DMS 273 treated with DMSO at 0.1 percent for 48 hours (cell line): ENCODE data around the gene CCNK.

Experiments
- DNase-seq: peaks from one replicate; lab custom pipeline; 2025; lab: John Stamatoyannopoulos, UW

The CCNK gene

DNA sequence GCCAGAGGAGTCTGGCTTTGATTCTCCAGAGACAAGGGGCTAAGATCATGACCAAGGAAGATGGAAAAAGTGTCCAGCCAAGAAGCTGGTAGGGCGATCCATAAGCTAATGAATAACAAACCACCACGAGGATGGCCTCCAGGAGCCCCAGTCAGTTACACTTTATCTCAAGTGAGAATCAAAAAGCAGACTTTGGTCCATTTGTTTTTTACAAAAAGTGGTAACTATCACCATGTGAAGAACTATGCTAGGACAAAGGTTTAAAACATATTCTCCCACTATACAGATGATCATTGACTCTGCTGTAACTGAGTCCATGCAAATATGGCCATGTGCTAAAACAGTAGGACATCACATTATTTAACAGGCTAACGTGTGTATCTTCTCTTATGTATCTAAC, 14.5 kb upstream of the CCNK start:
- DNase-seq = no peak

DNA sequence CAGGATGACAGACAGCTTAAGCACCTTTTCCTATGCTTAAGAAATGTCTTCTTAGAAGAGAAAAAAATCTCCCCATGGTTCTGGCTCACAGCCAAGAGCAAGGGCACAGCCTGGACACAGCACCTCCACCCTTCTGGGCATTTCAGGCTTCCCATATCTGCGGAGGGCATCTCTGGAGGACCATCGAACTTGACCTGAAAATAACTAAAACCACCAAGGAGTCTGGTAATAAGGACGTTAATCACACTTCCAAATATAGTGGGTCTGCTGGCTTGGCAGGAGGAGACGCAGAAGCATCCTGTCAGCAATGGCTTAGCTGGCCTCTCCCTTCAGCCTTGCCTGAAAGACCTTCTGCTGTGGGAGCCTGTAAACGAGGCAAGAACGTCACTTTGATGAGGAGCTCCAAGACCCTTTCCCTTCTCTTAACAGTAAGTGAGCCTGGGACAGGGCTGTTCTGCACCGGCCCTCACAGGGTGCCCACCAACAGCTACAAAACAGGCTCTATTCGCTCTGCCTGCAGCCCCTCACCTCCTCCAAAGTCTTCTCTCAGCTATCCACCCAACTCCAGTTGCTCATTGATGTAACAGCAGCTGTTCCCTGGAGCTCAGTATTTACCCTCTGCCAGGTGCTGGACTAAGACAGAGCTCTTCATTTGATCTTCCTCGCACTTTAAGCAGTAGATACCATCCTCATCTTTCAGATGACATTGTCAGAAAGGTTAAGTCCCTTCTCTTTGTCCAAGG, 13.7 kb upstream of the CCNK start:
- no peak for DNase-seq

DNA sequence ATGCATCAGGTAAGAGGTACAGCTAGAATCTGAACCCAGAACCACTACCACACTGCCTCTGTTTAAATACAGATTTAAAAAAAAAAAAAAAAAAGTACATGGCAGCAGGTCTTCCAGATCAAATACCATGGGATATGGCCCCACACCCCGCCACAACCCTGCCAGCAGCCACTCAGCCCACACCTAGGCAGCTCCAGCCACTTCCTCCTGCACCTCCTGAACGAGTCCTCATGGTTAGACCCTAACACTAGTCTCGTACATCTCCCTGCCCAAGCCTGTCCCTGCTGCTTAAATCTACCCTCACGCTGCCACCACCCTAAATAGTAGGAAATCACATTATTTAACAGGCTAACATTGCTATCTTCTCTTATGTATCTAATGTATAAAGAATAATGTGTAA, 13.1 kb upstream of the CCNK start:
- DNase-seq = no peak

DNA sequence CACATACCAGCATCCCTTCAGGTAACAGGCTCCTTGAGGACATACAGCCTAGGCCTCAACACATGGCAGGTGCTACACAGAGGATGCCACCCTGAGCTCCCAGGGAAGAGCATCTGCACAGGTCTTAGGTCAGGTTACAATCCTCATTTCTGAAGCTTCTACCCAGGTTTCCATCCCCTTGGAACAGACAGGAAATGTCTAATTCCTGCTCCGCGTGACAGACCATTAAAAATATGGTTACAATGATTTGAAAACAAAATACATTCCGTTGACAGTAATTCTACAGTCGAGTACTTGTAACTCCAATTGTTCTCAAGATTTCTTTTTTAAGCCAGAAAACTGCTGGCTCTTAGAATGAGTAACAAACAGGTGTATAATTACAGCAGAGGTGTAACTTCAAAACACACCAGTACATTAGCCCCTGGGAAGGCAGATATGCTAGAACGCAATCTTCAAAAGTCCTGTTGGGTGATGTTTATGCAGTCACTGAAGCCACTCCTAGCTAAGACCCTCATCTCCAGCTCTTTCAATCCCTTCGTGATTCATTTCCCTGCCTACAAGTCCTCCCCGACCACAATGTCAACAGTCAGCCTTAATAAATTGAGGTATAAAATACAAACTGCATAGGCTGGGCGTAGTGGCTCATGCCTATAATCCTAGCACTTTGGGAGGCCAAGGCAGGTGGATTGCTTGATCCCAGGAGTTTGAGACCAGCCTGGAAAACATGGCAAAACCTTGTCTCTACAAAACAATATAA, 12.2 kb upstream of the CCNK start:
- no peak for DNase-seq

DNA sequence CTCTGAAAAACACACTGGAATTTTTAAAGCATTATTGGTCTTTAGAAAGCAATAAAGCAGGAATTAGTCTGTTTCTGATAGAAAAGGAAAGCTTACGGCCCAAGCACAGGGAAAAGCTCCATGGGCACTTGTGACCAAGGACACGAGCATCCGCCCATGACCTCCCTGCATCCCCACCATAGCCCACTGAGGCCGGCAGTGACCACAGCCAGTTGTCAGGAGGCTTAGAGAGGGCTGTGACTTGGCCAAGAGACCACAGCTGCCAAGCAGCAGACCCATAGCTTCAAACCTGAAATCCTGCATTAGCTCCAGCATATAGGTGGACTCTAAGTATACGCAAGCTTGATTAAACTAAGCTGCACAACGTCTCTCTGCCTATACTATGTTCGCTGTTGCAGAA, 9.5 kb upstream of the CCNK start:
- no peak for DNase-seq

DNA sequence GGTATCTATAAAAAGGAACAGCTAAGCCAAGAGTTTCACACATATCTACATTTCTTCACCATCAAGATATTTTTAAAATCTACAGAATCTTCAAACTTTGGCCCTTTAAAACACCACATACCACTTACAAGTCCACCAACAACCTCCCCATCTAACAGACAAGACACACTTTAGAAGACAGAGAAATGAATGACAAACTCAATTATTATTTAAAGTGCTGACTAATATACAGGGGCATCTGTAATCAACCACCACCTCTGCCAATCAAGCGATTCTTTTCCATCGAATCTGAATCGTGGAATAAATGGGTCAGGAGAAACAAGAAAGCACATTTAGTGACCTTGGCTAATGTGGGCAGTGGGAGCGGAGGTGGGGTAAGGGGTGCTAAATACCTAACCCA, 8.3 kb upstream of the CCNK start:
- no peak for DNase-seq

DNA sequence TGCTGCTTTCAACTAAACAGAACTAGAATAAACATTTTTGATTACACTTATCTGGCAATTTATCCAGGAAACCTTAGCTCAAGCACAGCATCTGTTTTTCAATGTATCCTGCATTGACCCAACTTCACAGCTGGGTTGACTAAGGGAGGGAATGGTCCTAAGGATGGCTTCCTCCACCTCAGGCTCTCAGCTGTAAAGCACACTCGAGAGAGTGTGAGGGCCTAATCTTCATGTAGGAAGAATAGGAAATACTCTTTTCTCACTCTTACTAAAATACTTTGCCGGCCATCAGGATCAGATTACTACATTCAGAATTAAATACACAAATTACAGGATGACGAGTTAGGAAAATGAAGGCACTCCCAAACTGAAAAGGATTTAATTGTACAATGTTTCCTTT, 7.8 kb upstream of the CCNK start:
- DNase-seq = no peak

DNA sequence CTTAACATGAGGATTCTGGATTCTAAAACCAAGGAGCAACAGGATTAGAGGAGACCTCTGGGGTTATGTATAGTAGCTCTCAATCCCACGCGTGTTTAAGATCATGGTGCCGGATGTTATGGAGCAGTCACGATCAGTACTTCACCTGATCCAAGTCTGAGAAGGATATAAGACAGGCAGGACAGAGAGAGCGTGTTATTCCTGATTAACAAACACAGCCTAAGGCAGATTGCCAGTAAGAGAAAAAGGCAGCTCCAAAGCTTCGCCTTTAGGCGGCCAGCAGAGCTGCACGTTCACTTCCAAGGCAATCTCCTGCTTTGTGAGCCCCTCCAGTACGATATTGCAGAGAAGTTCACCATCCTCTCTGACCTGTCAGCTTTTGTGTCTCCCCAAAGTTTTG, 6.0 kb upstream of the CCNK start:
- no peak for DNase-seq

DNA sequence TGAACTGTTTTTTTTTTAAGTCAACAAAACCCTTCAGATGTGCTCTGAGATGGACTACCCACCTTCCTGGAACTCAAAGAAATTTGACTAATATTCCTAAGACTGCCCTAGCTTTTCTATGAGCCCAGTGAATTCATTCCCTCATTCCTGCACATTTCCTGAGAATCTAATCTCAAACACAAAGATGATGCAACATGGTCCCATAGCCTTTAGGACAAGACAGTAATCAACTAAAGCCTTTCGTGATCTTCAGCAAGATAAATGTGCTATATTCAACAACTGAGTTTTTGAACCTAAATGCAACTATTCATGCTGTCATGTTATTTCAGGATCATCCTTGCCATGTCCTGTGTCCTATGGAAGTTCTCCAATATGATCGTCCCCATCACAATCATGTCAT, 5.5 kb upstream of the CCNK start:
- no peak for DNase-seq

DNA sequence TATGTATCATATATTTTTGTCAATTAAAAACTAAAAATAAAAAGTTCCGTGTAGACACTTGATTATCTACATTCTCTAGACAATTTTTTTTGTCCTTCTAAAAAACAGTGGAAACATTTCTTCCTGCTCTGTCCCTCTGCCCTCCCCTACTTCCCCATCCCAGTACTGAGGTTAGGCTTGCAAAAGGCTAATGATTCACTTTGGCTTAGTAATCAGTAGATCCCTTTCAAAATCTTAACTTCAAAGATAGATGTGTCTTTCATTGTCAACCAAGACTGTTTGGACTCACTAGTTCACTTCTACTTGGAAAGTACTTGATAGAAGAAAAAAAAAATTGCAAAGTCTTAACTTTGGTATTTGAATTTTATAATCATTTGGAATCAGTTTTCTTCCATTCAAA, 4.3 kb upstream of the CCNK start:
- no peak for DNase-seq

DNA sequence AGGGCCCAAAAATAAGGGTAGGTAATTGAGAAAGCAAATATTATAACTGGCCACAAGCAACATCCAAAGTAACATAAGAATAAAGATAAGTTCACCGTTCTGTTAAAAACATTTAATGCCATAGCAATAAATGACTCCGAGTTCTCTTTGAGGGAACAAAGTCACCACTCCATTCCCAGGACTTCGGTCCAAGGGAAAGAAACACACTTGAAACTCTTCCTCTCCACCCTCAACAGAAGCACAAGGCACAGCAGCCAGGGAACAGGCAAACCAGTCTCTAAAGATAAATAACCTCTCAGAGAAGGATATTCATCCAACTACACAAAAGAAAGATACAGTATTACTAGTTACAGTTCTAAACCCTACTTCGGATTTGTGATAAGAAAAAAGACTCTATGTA, 3.1 kb upstream of the CCNK start:
- no peak for DNase-seq

DNA sequence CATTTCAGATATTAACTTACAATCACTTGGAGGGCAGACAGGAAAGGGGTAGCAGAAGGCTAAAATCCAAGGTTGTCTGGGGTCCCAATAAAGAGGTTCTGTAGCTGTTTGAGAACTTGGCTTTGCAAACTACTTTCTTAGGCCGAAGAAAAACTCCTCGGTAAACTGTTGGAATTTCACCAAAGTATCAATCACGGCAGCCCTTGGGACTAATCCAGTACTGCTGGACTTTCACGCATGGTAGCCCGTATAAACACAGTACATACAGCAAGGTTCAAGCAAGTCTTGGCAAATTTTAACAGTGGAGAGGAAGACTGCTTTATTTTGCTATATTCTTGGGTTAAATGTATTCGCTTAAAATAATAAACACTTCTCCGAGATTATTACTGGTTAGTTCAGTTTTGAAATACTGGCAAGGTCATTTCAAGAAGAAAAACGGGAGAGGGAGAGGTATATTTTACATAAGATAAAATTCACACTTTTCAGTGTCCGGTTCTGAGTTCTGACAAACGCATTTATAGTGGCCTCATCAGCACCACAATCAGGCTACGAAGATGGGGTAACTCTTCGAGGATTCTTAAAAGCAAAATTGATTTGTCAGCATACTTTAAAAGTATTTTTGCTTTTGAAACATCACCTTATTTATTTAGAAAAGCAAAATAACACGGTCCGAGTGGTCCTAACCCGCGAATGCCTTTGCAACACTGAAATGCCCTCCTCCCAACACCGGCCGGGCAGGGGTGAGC, 1.9 kb upstream of the CCNK start:
- DNase-seq = no peak

DNA sequence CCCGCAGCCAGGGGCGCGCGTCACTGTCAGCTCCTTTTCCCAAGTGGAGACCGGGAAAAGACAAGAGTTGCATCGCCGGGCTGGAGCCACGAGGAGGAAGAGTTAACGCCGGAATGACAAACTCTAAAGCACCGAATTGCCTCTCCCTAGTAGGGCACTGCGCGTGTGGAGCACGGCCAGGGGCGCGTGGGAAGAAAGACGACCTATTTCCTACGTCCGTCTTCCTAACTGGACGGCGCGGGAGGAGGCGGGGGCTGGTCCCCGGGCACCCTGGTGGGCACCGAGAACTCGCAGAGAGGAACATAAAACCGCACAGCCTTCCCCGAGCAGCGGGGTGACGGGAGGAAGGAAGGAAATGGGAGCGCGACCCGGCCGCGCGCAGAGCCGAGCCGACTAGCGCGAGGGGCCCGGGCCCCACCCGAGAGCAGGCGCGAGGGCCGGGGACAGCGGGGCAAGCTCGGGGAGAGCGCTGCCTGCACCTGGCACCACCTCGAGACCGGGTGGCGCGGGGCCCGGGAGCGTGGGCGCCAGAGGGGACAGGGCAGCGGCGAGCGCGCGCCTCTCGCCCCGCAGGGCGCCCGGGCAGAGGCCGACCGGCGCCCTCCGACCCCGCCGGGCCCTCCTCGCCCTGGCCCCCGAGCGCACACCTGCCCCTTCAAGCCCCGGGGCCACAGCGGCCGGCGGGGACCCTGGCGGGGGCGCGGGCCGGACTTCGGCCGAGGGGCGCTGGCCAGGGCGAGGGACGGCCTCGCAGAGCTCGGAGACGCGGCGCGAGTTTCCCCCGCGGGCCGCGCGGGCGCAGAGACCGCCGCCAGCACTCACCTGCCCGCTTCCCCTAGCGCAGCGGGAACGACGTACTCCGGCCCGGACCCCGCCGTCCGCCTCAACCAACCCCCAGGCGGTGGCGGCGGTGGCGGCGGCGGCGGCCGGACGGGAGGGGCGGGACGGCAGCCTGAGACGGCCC, 1.0 kb upstream of the CCNK start, which contains the start of gene SETD3:
SETD3 (minus strand) TSS at position 954 of the 964 bp plus-strand sequence. CDS start 15,054 bp downstream, outside the sequence.
- DNase-seq = no peak

DNA sequence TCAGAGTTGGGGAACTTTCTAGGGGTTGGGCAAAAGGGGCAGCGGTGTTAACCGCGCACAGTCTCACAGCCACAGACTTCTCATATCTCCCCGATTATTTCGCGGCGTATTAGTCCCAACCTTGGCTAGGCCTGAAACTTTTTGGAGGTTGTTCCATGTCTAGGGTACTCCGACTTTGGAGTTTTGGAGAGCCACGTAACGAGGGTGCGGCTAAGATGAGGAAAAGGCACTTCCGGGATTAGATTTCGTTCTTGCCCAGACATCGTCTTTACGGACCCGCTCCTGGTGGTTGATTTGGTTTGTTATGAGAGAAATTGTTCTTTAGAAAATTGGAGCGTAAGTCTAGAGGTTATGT, 513 bp downstream of the CCNK start:
- DNase-seq = no peak

DNA sequence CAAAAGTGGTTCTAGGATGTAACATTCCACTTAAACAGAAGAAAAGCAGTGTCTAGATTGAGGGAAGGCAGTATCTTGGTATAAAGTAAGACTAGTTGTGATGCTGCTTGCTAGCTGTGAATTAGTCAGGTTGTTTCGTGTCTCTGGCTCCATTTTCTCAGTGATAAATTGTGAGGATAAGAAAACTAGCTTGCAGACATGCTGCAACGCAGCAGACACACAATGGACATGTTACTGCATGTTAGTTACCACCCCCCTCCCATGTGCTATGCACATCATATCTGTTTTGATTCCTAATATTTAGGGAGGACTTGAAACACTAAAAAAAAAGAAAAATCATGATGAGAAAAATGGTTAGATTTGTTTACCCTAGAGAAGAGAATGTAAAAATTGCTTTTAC, 2.9 kb downstream of the CCNK start:
- DNase-seq = no peak

DNA sequence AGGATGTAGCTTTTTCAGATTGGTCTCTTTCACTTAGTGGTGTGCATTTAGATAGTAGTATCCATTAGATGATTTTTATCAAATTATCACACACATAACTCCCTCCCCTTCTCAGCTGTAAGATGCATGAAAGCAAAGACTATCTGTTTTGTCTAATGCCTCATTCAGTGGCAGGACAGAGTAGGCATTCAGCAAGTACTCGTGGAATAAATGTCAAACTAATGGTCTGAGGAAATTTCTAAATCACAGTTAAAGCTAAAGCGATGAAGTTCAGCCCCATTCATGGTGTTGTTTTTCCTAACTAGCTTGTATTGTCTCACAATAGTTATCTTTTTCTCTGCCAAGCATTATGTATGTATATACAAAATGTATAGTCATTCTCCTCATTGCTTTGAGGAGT, 16.1 kb downstream of the CCNK start:
- DNase-seq = no peak

DNA sequence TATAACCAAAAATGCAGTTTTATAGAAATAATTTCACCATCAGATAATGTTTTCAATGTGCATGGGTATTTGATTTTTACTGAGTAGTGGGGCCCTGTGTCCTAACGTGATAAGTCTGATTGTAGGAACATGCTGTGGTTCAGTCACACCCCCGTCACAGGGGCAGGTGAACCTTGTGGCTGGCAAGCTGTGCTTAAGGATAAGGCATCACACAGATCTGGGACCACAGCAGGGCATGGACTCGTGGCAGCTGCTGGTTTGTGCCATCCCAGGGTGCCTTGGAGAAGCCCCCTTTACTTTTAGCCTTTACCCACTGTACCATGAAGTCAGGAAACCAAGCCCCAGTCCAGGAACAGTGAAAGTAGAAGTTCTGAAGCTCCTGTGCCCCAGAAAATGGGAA, 16.7 kb downstream of the CCNK start:
- DNase-seq = no peak

DNA sequence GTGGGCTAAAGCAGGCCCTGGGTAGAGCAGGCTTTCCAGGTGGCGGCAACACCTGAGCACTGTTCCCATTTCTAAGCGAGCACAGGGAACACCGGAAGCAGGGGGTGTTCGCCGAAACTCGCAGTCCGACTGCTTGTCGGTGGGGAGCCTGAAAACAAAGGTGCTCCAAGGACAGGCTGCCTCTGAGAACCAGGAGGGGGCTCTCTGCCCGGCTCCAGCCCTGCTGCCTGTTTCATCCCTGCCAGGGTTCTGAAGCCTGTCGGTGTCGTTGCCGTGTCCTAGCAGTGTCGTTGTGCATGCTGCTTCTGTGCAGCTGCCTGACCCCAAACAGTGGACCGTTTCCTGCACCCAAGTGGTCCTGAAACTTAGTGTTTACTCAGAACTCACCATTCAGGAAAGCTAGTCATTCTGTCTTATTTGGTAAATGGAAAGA, 21.8 kb downstream of the CCNK start:
- no peak for DNase-seq

DNA sequence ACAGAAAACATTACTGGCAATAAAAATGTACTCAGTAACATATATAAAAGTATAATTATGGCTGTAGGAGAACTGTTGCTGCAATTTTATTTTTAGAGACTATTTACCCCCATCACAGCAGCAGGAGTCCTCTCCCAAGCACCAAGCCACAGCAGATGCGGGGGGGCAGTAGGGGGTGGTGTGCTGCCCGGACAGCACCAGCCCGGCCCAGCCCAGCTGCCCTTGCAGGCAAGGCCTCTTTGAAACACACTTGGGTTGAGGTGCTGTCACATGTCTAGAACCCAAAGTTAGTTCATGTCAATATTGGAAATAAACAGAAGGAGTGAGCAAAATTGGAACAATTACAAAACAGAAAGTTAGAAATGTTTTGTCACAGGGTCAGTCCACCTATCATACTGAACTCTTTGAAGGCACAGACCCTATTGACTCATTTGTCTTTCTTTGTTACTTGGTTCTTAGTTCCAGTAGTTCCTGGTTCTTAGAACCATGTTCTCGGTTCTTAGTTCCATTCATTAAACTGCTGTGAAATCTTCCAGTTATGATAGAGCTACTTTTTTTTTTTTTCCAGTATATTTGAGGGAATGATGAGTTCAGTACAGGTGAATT, 22.7 kb downstream of the CCNK start:
- DNase-seq = no peak

DNA sequence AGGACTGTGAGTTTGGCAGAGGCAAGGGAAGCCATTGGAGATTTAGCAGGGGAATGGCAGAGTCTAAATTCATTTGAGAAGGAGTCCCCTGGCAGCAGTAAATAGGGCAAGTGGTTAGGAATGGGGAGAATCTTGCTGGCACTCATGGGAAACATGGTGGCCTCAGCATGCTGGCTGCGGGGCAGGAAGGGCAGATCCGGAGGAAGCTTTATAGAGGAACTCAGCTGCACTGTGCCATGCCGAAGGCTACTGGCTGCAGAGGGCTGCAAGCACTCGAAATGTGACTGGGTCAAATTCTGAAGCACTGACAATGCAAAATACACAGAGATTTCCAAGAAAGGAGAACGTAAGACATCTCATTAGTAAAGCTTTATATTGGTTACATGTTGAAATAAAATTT, 23.9 kb downstream of the CCNK start:
- DNase-seq = no peak

DNA sequence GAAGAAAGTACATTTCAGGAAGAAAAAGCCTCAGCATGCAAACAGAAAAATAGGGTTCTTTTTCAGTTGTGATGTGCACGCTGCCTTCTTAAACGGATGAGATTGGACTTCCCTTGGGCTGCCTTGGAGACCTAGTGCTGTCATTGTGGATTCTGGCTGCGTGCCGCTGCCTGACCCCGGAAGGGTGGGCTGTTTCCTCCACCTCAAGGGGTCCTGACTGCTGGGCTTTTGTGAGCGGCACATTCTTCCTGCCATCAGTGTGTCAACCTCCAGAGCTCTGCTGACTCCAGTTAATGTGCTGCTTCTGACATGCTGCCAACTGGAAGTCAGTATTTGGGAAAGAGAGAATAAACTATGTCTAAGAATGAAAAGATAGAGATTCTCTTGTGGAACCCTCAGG, 25.1 kb downstream of the CCNK start:
- DNase-seq = no peak
